ENCODE results near the gene SS18.

The SS18 gene

DNA sequence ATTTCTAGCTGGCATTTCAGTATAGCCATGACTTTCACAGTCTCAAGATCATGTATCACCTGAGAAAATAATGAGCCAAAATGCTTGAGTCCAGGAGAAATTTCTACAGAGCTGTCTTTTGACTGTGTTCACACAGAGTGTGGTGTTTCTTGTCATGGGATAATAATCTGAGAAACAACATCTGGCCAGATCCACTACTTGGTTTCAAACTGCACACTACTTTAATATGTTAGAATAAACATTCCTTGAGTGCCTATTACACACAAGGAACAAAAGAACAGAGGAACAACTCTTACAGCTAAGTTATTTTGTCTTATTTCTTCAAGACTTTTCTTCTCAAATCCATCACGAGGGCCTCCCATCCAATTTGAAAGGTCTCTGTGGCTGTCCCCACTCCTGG, 108.3 kb downstream of the SS18 start:
- Histone ChIP-seq H3K9ac (ENCODE audit: low read depth, low read length, poor library complexity, severe bottlenecking) (no peak overlapping the region), H3K4me2 (ENCODE audit: low read depth, low read length, poor library complexity, severe bottlenecking) (no peak overlapping the region), H3K9me3 (ENCODE audit: insufficient read depth, low read depth, low read length) (no peaks in the 10 kb centered on the region), H3K36me3 (ENCODE audit: insufficient read depth, low read length) (no peaks in the 10 kb centered on the region), H3K27me3 (ENCODE audit: insufficient read depth, low read length, poor library complexity, severe bottlenecking) (no peaks in the 10 kb centered on the region), H2AFZ (ENCODE audit: low read length) (no peak overlapping the region), H3K4me3 (ENCODE audit: low read length, poor library complexity, severe bottlenecking) (no peak overlapping the region), H4K20me1 (ENCODE audit: insufficient read depth, low read length, poor library complexity, severe bottlenecking) (no peaks in the 10 kb centered on the region), H3K9me2 (replicated peaks; ENCODE audit: low read depth, low read length) (no peaks in the 10 kb centered on the region), H3K4me1 (ENCODE audit: insufficient read depth, low read length, poor library complexity, severe bottlenecking) (no peaks in the 10 kb centered on the region), H3K79me2 (ENCODE audit: insufficient read depth, low read length) (no peaks in the 10 kb centered on the region), H3F3A (ENCODE audit: low read depth) (no peaks in the 10 kb centered on the region)
- TF ChIP-seq EZH2phosphoT487 (IDR thresholded peaks at IDR 0.05; ENCODE audit: borderline replicate concordance): no peak
- TF ChIP-seq, protein P1, sequence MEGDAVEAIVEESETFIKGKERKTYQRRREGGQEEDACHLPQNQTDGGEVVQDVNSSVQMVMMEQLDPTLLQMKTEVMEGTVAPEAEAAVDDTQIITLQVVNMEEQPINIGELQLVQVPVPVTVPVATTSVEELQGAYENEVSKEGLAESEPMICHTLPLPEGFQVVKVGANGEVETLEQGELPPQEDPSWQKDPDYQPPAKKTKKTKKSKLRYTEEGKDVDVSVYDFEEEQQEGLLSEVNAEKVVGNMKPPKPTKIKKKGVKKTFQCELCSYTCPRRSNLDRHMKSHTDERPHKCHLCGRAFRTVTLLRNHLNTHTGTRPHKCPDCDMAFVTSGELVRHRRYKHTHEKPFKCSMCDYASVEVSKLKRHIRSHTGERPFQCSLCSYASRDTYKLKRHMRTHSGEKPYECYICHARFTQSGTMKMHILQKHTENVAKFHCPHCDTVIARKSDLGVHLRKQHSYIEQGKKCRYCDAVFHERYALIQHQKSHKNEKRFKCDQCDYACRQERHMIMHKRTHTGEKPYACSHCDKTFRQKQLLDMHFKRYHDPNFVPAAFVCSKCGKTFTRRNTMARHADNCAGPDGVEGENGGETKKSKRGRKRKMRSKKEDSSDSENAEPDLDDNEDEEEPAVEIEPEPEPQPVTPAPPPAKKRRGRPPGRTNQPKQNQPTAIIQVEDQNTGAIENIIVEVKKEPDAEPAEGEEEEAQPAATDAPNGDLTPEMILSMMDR (conservative IDR thresholded peaks at IDR 0.05; ENCODE audit: low read length): no peak

DNA sequence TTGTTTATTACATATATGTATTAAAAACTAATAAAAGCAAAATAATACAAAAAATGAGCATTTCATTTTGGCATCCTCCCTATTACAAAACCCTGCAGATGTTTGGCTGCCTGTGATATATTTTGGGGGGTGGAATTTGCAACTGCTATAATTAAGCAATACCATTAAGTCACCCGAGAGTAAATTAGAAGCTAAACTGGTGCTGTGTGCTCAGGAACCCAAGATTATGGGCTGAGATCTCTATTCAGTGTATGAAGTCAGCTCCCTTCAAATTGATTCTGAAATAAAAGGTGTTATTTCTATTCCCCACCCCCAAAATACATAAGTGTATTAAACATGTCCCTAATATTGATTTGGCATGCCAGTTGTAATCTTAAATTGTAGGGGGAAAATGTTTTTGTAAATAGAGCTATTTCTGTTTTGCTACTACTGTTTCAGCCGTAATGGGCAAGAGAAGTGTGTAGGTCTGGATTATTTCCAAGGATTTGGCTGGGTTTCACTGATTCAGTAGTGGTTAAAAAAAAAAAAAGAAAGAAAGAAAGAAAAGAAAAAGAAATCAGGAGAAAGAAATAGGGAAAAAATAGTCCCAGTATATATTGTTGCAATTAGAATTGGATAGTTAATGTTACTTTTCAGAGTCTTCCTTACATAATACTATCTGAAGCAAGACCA, 110.9 kb downstream of the SS18 start:
- Histone ChIP-seq H3K9me3 (ENCODE audit: insufficient read depth, low read depth, low read length) (no peaks in the 10 kb centered on the region), H3K4me1 (ENCODE audit: insufficient read depth, low read length, poor library complexity, severe bottlenecking) (no peaks in the 10 kb centered on the region), H3F3A (ENCODE audit: low read depth) (no peaks in the 10 kb centered on the region), H4K20me1 (ENCODE audit: insufficient read depth, low read length, poor library complexity, severe bottlenecking) (no peaks in the 10 kb centered on the region), H2AFZ (ENCODE audit: low read length) (no peak overlapping the region), H3K36me3 (ENCODE audit: insufficient read depth, low read length) (no peaks in the 10 kb centered on the region), H3K9ac (ENCODE audit: low read depth, low read length, poor library complexity, severe bottlenecking) (no peak overlapping the region), H3K79me2 (ENCODE audit: insufficient read depth, low read length) (no peaks in the 10 kb centered on the region), H3K4me3 (ENCODE audit: low read length, poor library complexity, severe bottlenecking) (no peak overlapping the region), H3K27me3 (ENCODE audit: insufficient read depth, low read length, poor library complexity, severe bottlenecking) (no peaks in the 10 kb centered on the region), H3K9me2 (replicated peaks; ENCODE audit: low read depth, low read length) (no peaks in the 10 kb centered on the region), H3K4me2 (ENCODE audit: low read depth, low read length, poor library complexity, severe bottlenecking) (no peak overlapping the region)
- TF ChIP-seq EZH2phosphoT487 (IDR thresholded peaks at IDR 0.05; ENCODE audit: borderline replicate concordance): no peak
- TF ChIP-seq, protein P1 (conservative IDR thresholded peaks at IDR 0.05; ENCODE audit: low read length): no peak

DNA sequence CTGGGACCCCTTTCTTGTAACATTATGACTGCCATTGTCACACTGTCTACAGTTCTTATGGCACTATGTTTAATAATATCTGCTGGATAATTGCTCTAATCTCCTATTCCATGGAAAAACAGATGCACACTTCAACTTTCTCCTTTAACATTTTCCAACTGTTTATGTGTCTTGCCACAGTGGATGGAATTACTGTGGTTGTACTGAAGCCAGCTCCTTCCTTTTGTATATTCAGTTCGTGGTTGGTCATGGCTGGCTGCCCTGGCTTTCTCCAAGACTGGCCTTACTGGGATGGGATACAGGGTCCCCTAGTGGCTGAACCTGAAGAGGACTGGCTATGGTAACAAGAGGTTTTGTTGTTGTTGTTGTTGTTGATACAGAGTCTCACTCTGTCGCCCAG, 113.9 kb downstream of the SS18 start:
- TF ChIP-seq, protein P1 (conservative IDR thresholded peaks at IDR 0.05; ENCODE audit: low read length): peak; percentile 25; the same call in 1 of the 2 replicates
- no peak for TF ChIP-seq EZH2phosphoT487 (IDR thresholded peaks at IDR 0.05; ENCODE audit: borderline replicate concordance)
- H3K4me3 ChIP-seq (ENCODE audit: low read length, poor library complexity, severe bottlenecking): no peak overlapping the region

More for the DNA sequence above, 113.9 kb downstream of the SS18 start:
- Histone ChIP-seq H3K9ac (ENCODE audit: low read depth, low read length, poor library complexity, severe bottlenecking) (no peak overlapping the region), H4K20me1 (ENCODE audit: insufficient read depth, low read length, poor library complexity, severe bottlenecking) (no peaks in the 10 kb centered on the region), H3F3A (ENCODE audit: low read depth) (no peaks in the 10 kb centered on the region), H3K9me2 (replicated peaks; ENCODE audit: low read depth, low read length) (no peaks in the 10 kb centered on the region), H3K4me2 (ENCODE audit: low read depth, low read length, poor library complexity, severe bottlenecking) (no peak overlapping the region), H3K27me3 (ENCODE audit: insufficient read depth, low read length, poor library complexity, severe bottlenecking) (no peaks in the 10 kb centered on the region), H3K9me3 (ENCODE audit: insufficient read depth, low read depth, low read length) (no peaks in the 10 kb centered on the region), H3K36me3 (ENCODE audit: insufficient read depth, low read length) (no peaks in the 10 kb centered on the region), H3K4me1 (ENCODE audit: insufficient read depth, low read length, poor library complexity, severe bottlenecking) (no peaks in the 10 kb centered on the region), H3K79me2 (ENCODE audit: insufficient read depth, low read length) (no peaks in the 10 kb centered on the region), H2AFZ (ENCODE audit: low read length) (no peak overlapping the region)

Data from Loucy (cell line).